Smooth muscle cell (in vitro differentiated cells): Measurements from ENCODE around the gene MYDGF. TPM values are rescaled to one million over a fixed set of nuclear protein-coding genes. Genes with fewer than 3 reads are reported as not detected.

Experiments used
- DNase-seq: peaks from one replicate; lab custom pipeline; 2025; ENCODE audit not compliant: unreplicated experiment; lab: John Stamatoyannopoulos, UW
- H2AFZ ChIP-seq: fragments of 200-600 bp; sonication (generic); 2 replicates; pipeline ENCODE4 v1.6.0; 2016; ENCODE audit warnings: antibody characterized with exemption, low read depth, mild to moderate bottlenecking
- H3F3A ChIP-seq: fragments of 200-600 bp; sonication (generic); 2 replicates; pipeline ENCODE4 v1.6.0; 2017; ENCODE audit warnings: antibody characterized with exemption, low read depth
- H3K27ac ChIP-seq: fragments of 200-600 bp; sonication (generic); 2 replicates; pipeline ENCODE4 v1.5.1; 2016; ENCODE audit warnings: low read depth, mild to moderate bottlenecking
- H3K27me3 ChIP-seq: fragments of 200-600 bp; sonication (generic); 2 replicates; pipeline ENCODE4 v1.6.1; 2016; ENCODE audit warnings: low read depth, mild to moderate bottlenecking
- H3K36me3 ChIP-seq: fragments of 200-600 bp; sonication (generic); 2 replicates; pipeline ENCODE4 v1.5.1; 2016; ENCODE audit warnings: low read depth
- H3K4me1 ChIP-seq: fragments of 200-600 bp; sonication (generic); 2 replicates; pipeline ENCODE4 v1.5.1; 2016; ENCODE audit warnings: low read depth
- H3K4me2 ChIP-seq: fragments of 200-600 bp; sonication (generic); 2 replicates; pipeline ENCODE4 v1.6.0; 2016; ENCODE audit warnings: mild to moderate bottlenecking
- H3K4me3 ChIP-seq: fragments of 200-600 bp; sonication (generic); 2 replicates; pipeline ENCODE4 v1.5.1; 2016; ENCODE audit warnings: mild to moderate bottlenecking
- H3K79me2 ChIP-seq: fragments of 200-600 bp; sonication (generic); 2 replicates; pipeline ENCODE4 v1.6.0; 2016; ENCODE audit warnings: low read depth, mild to moderate bottlenecking
- H3K9ac ChIP-seq: fragments of 200-600 bp; sonication (generic); 2 replicates; pipeline ENCODE4 v1.6.0; 2016; ENCODE audit warnings: low read depth
- H3K9me3 ChIP-seq: fragments of 200-600 bp; sonication (generic); replicated peaks from 2 replicates; pipeline ENCODE4 v1.5.1; 2016; ENCODE audit warnings: low read depth
- H4K20me1 ChIP-seq: fragments of 200-600 bp; sonication (generic); 2 replicates; pipeline ENCODE4 v1.6.0; 2016; ENCODE audit warnings: low read depth
- CTCF ChIP-seq: fragments of 200-600 bp; sonication (generic); IDR thresholded peaks from 2 replicates; pipeline ENCODE4 v1.5.1; 2017; ENCODE audit warnings: borderline replicate concordance, mild to moderate bottlenecking, antibody characterized with exemption; ENCODE audit not compliant: insufficient read depth, poor library complexity, severe bottlenecking
- WGBS: methylation state at CpG from one replicate; pipeline ENCODE4 v1.1.7; 2016; ENCODE audit warnings: low lambda C conversion rate; 5-methylcytosine and 5-hydroxymethylcytosine counted together
- polyA plus RNA-seq: library from polyadenylated mRNA; unstranded; fragments of >200 nt; fragmentation: Nextera tagmentation; extraction: Ambion mirVana; gene quantifications from 2 replicates; pipeline ENCODE4 v1.2.1, GENCODE V29; 2016
- total RNA-seq: library from RNA; depleted of rRNA; stranded (reverse); fragments of >200 nt; gene quantifications from 2 replicates; pipeline ENCODE4 v1.2.3, GENCODE V29; 2014

The MYDGF gene
- total and polyA plus RNA-seq, 2 experiments from 2014 or later = 188 to 680 TPM

DNA sequence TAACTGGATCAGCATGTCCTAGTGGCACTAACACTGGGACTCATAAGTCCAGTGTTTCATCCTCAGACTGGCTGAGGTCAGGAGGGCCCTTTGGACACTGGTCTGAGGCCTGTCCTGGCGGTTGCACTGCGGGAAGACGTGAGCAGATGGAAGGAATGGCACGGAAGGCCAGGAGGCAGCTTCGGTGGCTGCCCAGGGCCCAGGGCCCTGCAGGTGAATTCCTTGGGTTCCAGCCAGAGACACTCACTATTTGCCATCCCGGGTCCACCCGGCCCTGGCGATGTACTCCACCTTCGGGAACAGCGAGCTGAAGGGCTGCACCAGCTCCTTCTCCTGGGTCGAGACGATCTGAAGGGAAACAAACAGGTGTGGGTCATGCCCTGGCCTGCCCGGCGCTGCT lies 27.2 kb upstream of the MYDGF start:
- Histone ChIP-seq H2AFZ (no peak overlapping the region), H3K27me3 (no peaks in the 10 kb centered on the region), H3K9me3 (no peaks in the 10 kb centered on the region), H3K4me1 (no peaks in the 10 kb centered on the region), H3K27ac (no peak overlapping the region), H3K4me3 (no peak overlapping the region), H3F3A (no peaks in the 10 kb centered on the region), H3K36me3 (no peaks in the 10 kb centered on the region), H4K20me1 (no peaks in the 10 kb centered on the region), H3K9ac (no peak overlapping the region), H3K4me2 (no peak overlapping the region), H3K79me2 (no peaks in the 10 kb centered on the region)
- no peak for TF ChIP-seq CTCF
- 93% methylated on average over 14 of the region's 14 CpGs for WGBS
- no peak for DNase-seq

DNA sequence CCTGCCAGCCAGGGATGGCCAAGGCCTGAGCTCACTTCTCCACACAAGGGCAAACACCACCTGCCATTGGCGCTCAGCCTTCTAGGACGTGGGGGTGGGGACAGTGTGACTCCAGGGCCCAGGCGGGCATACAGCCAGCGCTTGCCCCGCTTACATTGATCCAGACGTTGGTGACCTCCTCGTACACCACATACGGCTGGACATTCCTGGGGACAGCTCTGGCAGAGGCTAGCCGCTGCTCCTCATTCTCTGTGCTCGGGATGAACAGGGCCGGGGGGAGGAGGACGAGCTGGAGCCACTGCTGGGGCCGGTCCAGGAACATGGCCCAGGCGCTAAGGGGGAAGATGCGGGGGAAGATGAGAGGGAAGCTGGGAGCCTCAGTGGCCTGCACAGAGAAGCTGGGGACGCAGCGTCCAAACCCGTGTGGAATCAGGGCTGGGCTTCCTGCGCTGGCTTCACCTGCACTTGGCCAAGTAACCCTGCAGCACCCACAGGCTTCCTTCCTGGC lies 25.1 kb upstream of the MYDGF start:
- Histone ChIP-seq H3K4me1 (no peaks in the 10 kb centered on the region), H2AFZ (no peak overlapping the region), H3K27me3 (no peaks in the 10 kb centered on the region), H3K9me3 (no peaks in the 10 kb centered on the region), H3K4me2 (no peak overlapping the region), H4K20me1 (no peaks in the 10 kb centered on the region), H3K36me3 (no peaks in the 10 kb centered on the region), H3K79me2 (no peaks in the 10 kb centered on the region), H3K9ac (no peak overlapping the region), H3K27ac (no peak overlapping the region), H3F3A (no peaks in the 10 kb centered on the region), H3K4me3 (no peak overlapping the region)
- TF ChIP-seq CTCF = no peak
- WGBS = 97% methylated on average over 19 of the region's 19 CpGs
- no peak for DNase-seq

DNA sequence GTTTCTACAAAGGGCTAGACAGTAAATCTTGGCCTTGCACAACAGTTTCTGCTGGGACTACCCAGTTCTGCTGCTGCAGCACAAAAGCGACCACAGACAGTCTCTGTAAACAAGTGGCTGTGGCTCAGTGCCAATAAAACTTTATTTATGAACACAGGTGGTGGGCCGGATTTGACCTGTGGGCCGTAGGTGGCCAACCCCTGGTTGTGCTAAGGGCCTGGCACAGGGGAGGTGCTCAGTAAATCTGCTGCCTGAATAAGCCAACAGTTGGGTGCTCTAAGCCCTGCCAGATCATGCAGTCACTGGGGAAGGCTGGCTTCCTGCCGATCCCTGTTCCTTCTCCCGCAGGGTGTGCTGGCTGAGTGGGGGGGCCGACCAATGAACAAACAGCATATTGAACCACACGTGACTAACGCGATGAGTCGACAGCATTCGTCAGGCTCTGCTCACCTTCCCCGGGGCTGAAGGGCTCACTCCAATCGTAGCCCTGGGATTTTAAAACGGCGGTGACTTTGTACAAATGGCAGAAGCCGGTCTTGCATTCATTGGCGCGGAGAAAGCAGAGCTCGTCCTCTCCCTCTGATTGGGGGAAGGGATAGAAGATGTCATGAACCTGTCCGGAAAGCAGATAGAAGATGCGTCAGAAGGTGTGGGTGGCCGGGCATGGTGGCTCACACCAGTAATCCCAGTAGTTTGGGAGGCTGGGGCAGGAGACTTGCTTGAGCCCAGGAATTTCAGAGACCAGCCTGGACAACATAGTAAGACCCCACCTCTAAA lies 24.3 kb upstream of the MYDGF start:
- H3K4me1 ChIP-seq = no peaks in the 10 kb centered on the region
- H3K79me2 ChIP-seq = no peaks in the 10 kb centered on the region
- WGBS = 93% methylated on average over 22 of the region's 22 CpGs
- no peak for TF ChIP-seq CTCF
- DNase-seq = no peak
- no peaks in the 10 kb centered on the region for H3F3A ChIP-seq
- no peaks in the 10 kb centered on the region for H4K20me1 ChIP-seq
- H3K9me3 ChIP-seq = no peaks in the 10 kb centered on the region
- H3K27me3 ChIP-seq = no peaks in the 10 kb centered on the region
- H3K36me3 ChIP-seq = no peaks in the 10 kb centered on the region
- H3K27ac ChIP-seq = no peak overlapping the region
- H2AFZ ChIP-seq = no peak overlapping the region
- no peak overlapping the region for H3K9ac ChIP-seq
- no peak overlapping the region for H3K4me3 ChIP-seq
- H3K4me2 ChIP-seq = no peak overlapping the region
